GM13977 (cell line): ENCODE results near the gene ING3.

ENCODE experiments used
- DNase-seq: peaks from one replicate; pipeline ENCODE4 v3.0.0; 2012; ENCODE audit warnings: low spot score
- CTCF ChIP-seq: IDR thresholded peaks from 2 replicates; pipeline ENCODE4 v1.5.1; 2012; ENCODE audit warnings: mild to moderate bottlenecking, control low read depth; ENCODE audit not compliant: insufficient read depth; ENCODE audit errors: extremely low read depth, missing control alignments
- in situ Hi-C: fragments of 300-500 bp; cut with MboI; formaldehyde crosslinking; loops from one replicate; pipeline ENCODE4 v1.12.0; 2022; ENCODE audit warnings: low sequenced_read_pairs, low pct_unique_long_range_greater_than_20kb, mixed read lengths, inconsistent platforms; ENCODE audit not compliant: unreplicated experiment

Gene ING3

GRCh38 chr7:120986650-120987049 lies 36.1 kb downstream of the ING3 start:
- in situ Hi-C loops = no loop called here
- no peak for TF ChIP-seq CTCF
- no peak for DNase-seq

- no peak for TF ChIP-seq CTCF
- in situ Hi-C loops = no loop called here
- DNase-seq = no peak
These were observed 36.7 kb downstream of the ING3 start for GRCh38 chr7:120987280-120987679.

GRCh38 chr7:120987683-120988590 lies 37.4 kb downstream of the ING3 start:
- peak; percentile 82 for DNase-seq
- peak; percentile 94 for TF ChIP-seq CTCF
- in situ Hi-C loops = no loop called here

GRCh38 chr7:120988591-120989256 lies 38.1 kb downstream of the ING3 start, which contains the start of gene CPED1:
CPED1 (plus strand) TSS chr7:120988711; CDS start chr7:120989622, 911 bp downstream.
- in situ Hi-C loops = no loop called here
- no peak for TF ChIP-seq CTCF
- peak; percentile 26 for DNase-seq

GRCh38 chr7:120989257-120990220 lies 39.0 kb downstream of the ING3 start:
- in situ Hi-C loops = loop anchor here (10.0 kb wide), 1 partner anchor 95 kb away; no protein-coding TSS in a partner anchor
- DNase-seq = peak; percentile 12
- no peak for TF ChIP-seq CTCF
